ENCODE results near the gene ASTN2. TPM values are rescaled to one million over a fixed set of nuclear protein-coding genes. Genes with fewer than 3 reads are reported as not detected.

The ASTN2 gene
- total and polyA plus RNA-seq, 10 donors: 0.87 to 6.1 (median 3.7) TPM

- no peak for TF ChIP-seq CTCF (IDR thresholded peaks at IDR 0.05 in 8 of 11, conservative IDR thresholded peaks at IDR 0.05 in 3 of 11)
- TF ChIP-seq POLR2AphosphoS5 (IDR thresholded peaks at IDR 0.05): no peak
- TF ChIP-seq POLR2A (IDR thresholded peaks at IDR 0.05): no peak
- Histone ChIP-seq H3K9me3 (no peaks in the 10 kb centered on the region), H3K4me1 (peaks cover 0 to 4% (median 0%) of the 10 kb centered on the region in 6 donors), H3K4me3 (no peak overlapping the region), H3K36me3 (no peaks in the 10 kb centered on the region), H3K27me3 (replicated peaks in 1 of 7) (no peaks in the 10 kb centered on the region), H3K27ac (no peak overlapping the region)
- 51 to 83% (median 63%) methylated on average over 4 of the region's 4 CpGs for WGBS, 5 donors
- intact Hi-C loops (cut with DNase I; ENCODE audit: low total_unique reads): no loop called here
- DNase-seq: no peak
These were observed 370.6 kb downstream of the ASTN2 start for GRCh38 chr9:117044241-117044640.

DNA sequence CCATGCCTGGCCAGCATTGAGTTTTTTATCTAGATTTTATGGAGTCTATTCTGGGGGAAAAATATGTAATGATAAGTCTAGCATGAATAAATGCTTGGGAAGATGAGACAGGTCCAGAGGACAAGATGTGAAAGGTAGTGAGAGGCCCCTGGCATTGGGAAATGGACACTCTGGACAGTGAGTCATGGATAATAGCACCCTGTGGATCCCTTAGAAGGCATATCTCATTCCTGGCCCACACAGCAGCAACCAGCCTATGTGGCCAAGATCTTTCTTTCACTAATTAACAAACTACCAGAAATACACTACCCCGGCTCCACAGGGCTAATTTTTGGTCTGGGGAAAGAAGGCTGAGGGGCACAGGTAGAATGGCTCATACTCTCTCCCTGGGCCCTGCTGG is 371.7 kb downstream of the ASTN2 start:
- H3K27me3 ChIP-seq (replicated peaks in 1 of 7): no peaks in the 10 kb centered on the region
- H3K36me3 ChIP-seq: no peaks in the 10 kb centered on the region
- WGBS, 5 donors: 80 to 100% (median 91%) methylated on average over 1 of the region's 1 CpG
- H3K4me1 ChIP-seq: peaks cover 0 to 4% (median 0%) of the 10 kb centered on the region in 6 donors
- DNase-seq: no peak
- no peaks in the 10 kb centered on the region for H3K9me3 ChIP-seq
- intact Hi-C loops (cut with DNase I; ENCODE audit: low total_unique reads): no loop called here
- TF ChIP-seq POLR2A (IDR thresholded peaks at IDR 0.05): no peak
- no peak for TF ChIP-seq POLR2AphosphoS5 (IDR thresholded peaks at IDR 0.05)
- no peak overlapping the region for H3K27ac ChIP-seq
- H3K4me3 ChIP-seq: no peak overlapping the region

GRCh38 chr9:117035546-117035945 is 379.3 kb downstream of the ASTN2 start:
- intact Hi-C loops (cut with DNase I; ENCODE audit: low total_unique reads): no loop called here
- WGBS, 5 donors: 62 to 76% (median 74%) methylated on average over 1 of the region's 1 CpG
- Histone ChIP-seq H3K4me1 (no peaks in the 10 kb centered on the region), H3K9me3 (no peaks in the 10 kb centered on the region), H3K27me3 (replicated peaks in 1 of 7) (no peaks in the 10 kb centered on the region), H3K27ac (no peak overlapping the region), H3K36me3 (no peaks in the 10 kb centered on the region), H3K4me3 (no peak overlapping the region)
- TF ChIP-seq POLR2A (IDR thresholded peaks at IDR 0.05) (no peak), CTCF (IDR thresholded peaks at IDR 0.05 in 8 of 11, conservative IDR thresholded peaks at IDR 0.05 in 3 of 11) (no peak), POLR2AphosphoS5 (IDR thresholded peaks at IDR 0.05) (no peak)
- DNase-seq: no peak

- Histone ChIP-seq H3K4me1 (no peaks in the 10 kb centered on the region), H3K36me3 (no peaks in the 10 kb centered on the region), H3K9me3 (no peaks in the 10 kb centered on the region), H3K27ac (no peak overlapping the region), H3K4me3 (no peak overlapping the region), H3K27me3 (replicated peaks in 1 of 7) (no peaks in the 10 kb centered on the region)
- DNase-seq: no peak
- TF ChIP-seq CTCF (IDR thresholded peaks at IDR 0.05 in 8 of 11, conservative IDR thresholded peaks at IDR 0.05 in 3 of 11) (no peak), POLR2A (IDR thresholded peaks at IDR 0.05) (no peak), POLR2AphosphoS5 (IDR thresholded peaks at IDR 0.05) (no peak)
- WGBS, 5 donors: 31 to 43% (median 42%) methylated on average over 2 of the region's 2 CpGs
- intact Hi-C loops (cut with DNase I; ENCODE audit: low total_unique reads): no loop called here
These were observed 380.0 kb downstream of the ASTN2 start for GRCh38 chr9:117034866-117035265.

- intact Hi-C loops (cut with DNase I; ENCODE audit: low total_unique reads): no loop called here
- Histone ChIP-seq H3K27ac (no peak overlapping the region), H3K36me3 (no peaks in the 10 kb centered on the region), H3K4me3 (no peak overlapping the region), H3K9me3 (no peaks in the 10 kb centered on the region), H3K4me1 (no peaks in the 10 kb centered on the region), H3K27me3 (replicated peaks in 1 of 7) (peaks cover 0 to 7% (median 0%) of the 10 kb centered on the region in 7 donors)
- TF ChIP-seq POLR2AphosphoS5 (IDR thresholded peaks at IDR 0.05) (no peak), POLR2A (IDR thresholded peaks at IDR 0.05) (no peak), CTCF (IDR thresholded peaks at IDR 0.05 in 8 of 11, conservative IDR thresholded peaks at IDR 0.05 in 3 of 11) (no peak)
- 67 to 86% (median 81%) methylated on average over 3 of the region's 3 CpGs for WGBS, 5 donors
- DNase-seq: no peak
These were observed 384.5 kb downstream of the ASTN2 start for GRCh38 chr9:117030254-117030768.

Measured in spleen (tissue), 11 donors.